ENCODE measurements around the gene POC1B. TPM values are rescaled to one million over a fixed set of nuclear protein-coding genes. Genes with fewer than 3 reads are reported as not detected.
A peak's percentile ranks its signal among the peaks of the same experiment; 100 is the strongest.

The POC1B gene
- total RNA-seq, 1 donor from 2014 or later, result 6.7 TPM

GRCh38 chr12:89411846-89412245 is 114.0 kb downstream of the POC1B start:
- DNase-seq (ENCODE audit: missing footprints) (no peak), ATAC-seq (no peak)
- intact Hi-C loops (cut with DNase I), result no loop called here

GRCh38 chr12:89411234-89411633 is 114.6 kb downstream of the POC1B start:
- no peak for ATAC-seq
- intact Hi-C loops (cut with DNase I), result no loop called here
- DNase-seq (ENCODE audit: missing footprints), result no peak

GRCh38 chr12:89405626-89406345 is 120.1 kb downstream of the POC1B start:
- ATAC-seq (no peak), DNase-seq (ENCODE audit: missing footprints) (no peak)
- intact Hi-C loops (cut with DNase I), result no loop called here

- no peak for DNase-seq (ENCODE audit: missing footprints)
- ATAC-seq, result no peak
- intact Hi-C loops (cut with DNase I), result no loop called here
Measured at GRCh38 chr12:89401433-89402058, 124.3 kb downstream of the POC1B start.

GRCh38 chr12:89400415-89400814 is 125.4 kb downstream of the POC1B start:
- DNase-seq (ENCODE audit: missing footprints), result no peak
- no peak for ATAC-seq
- intact Hi-C loops (cut with DNase I), result no loop called here

- ATAC-seq (no peak), DNase-seq (ENCODE audit: missing footprints) (no peak)
- intact Hi-C loops (cut with DNase I), result no loop called here
Measured at GRCh38 chr12:89395712-89396111, 130.1 kb downstream of the POC1B start.

- DNase-seq (ENCODE audit: missing footprints) (no peak), ATAC-seq (no peak)
- intact Hi-C loops (cut with DNase I), result loop anchor here (5.0 kb wide), 1 partner anchor 59 kb away; no protein-coding TSS in a partner anchor
Measured at GRCh38 chr12:89393551-89394121, 132.2 kb downstream of the POC1B start.

GRCh38 chr12:89392391-89392790 is 133.5 kb downstream of the POC1B start:
- no peak for DNase-seq (ENCODE audit: missing footprints)
- no peak for ATAC-seq
- intact Hi-C loops (cut with DNase I), result loop anchor here (5.0 kb wide), 1 partner anchor 60 kb away; no protein-coding TSS in a partner anchor

- intact Hi-C loops (cut with DNase I), result loop anchor here (5.0 kb wide), 1 partner anchor 60 kb away; no protein-coding TSS in a partner anchor
- DNase-seq (ENCODE audit: missing footprints) (no peak), ATAC-seq (no peak)
Measured at GRCh38 chr12:89391726-89392336, 134.0 kb downstream of the POC1B start.

GRCh38 chr12:89390802-89391673 is 134.8 kb downstream of the POC1B start:
- no peak for ATAC-seq
- intact Hi-C loops (cut with DNase I), result loop anchor here (5.0 kb wide), 1 partner anchor 61 kb away; no protein-coding TSS in a partner anchor
- no peak for DNase-seq (ENCODE audit: missing footprints)

GRCh38 chr12:89389755-89390661 is 135.8 kb downstream of the POC1B start:
- DNase-seq (ENCODE audit: missing footprints) (no peak), ATAC-seq (peak; percentile 76)
- intact Hi-C loops (cut with DNase I), result loop anchor here (5.0 to 10.0 kb wide), 2 partner anchors 62 to 1575 kb away; no protein-coding TSS in a partner anchor

- ATAC-seq (no peak), DNase-seq (ENCODE audit: missing footprints) (no peak)
- intact Hi-C loops (cut with DNase I), result loop anchor here (10.0 kb wide), 1 partner anchor 1579 kb away; no protein-coding TSS in a partner anchor
Measured at GRCh38 chr12:89386138-89386537, 139.7 kb downstream of the POC1B start.

- ATAC-seq (no peak), DNase-seq (ENCODE audit: missing footprints) (no peak)
- intact Hi-C loops (cut with DNase I), result loop anchor here (10.0 kb wide), 1 partner anchor 1580 kb away; no protein-coding TSS in a partner anchor
Measured at GRCh38 chr12:89384807-89385206, 141.0 kb downstream of the POC1B start.

- intact Hi-C loops (cut with DNase I), result loop anchor here (10.0 kb wide), 1 partner anchor 1581 kb away; no protein-coding TSS in a partner anchor
- DNase-seq (ENCODE audit: missing footprints) (no peak), ATAC-seq (peak; percentile 89)
Measured at GRCh38 chr12:89384050-89384758, 141.6 kb downstream of the POC1B start.

GRCh38 chr12:89383235-89384049 is 142.4 kb downstream of the POC1B start:
- ATAC-seq (peak; percentile 50), DNase-seq (ENCODE audit: missing footprints) (no peak)
- intact Hi-C loops (cut with DNase I), result loop anchor here (10.0 kb wide), 1 partner anchor 1581 kb away; no protein-coding TSS in a partner anchor

GRCh38 chr12:89382328-89382727 is 143.5 kb downstream of the POC1B start:
- intact Hi-C loops (cut with DNase I), result loop anchor here (10.0 kb wide), 1 partner anchor 1582 kb away; no protein-coding TSS in a partner anchor
- ATAC-seq, result no peak
- no peak for DNase-seq (ENCODE audit: missing footprints)
